HUES64 (cell line): ENCODE measurements around the gene NEB.
"Not testable (repeated sequence)": the region's sequence is repeated elsewhere in the genome, so short reads cannot be mapped to it uniquely, and the experiment has no call there.

Experiments
- H3K27ac ChIP-seq: 2 replicates; pipeline ENCODE4 v1.7.0; 2013; ENCODE audit warnings: low read depth, low read length, inconsistent platforms
- H3K27me3 ChIP-seq: 2 replicates; pipeline ENCODE4 v1.6.1; 2013; ENCODE audit warnings: mild to moderate bottlenecking, low read length; ENCODE audit not compliant: insufficient read depth
- H3K36me3 ChIP-seq: 2 replicates; pipeline ENCODE4 v1.6.1; 2013; ENCODE audit warnings: mild to moderate bottlenecking, low read length; ENCODE audit not compliant: insufficient read depth
- H3K4me1 ChIP-seq: 2 replicates; pipeline ENCODE4 v1.6.1; 2013; ENCODE audit warnings: mild to moderate bottlenecking, low read length, moderate library complexity; ENCODE audit not compliant: insufficient read depth
- H3K4me3 ChIP-seq: 2 replicates; pipeline ENCODE4 v1.5.1; 2013; ENCODE audit warnings: mild to moderate bottlenecking, low read length, moderate library complexity
- H3K9ac ChIP-seq: 2 replicates; pipeline ENCODE4 v1.6.1; 2013; ENCODE audit warnings: mild to moderate bottlenecking, low read depth, low read length
- H3K9me3 ChIP-seq: 2 replicates; pipeline ENCODE4 v1.6.1; 2013; ENCODE audit warnings: low read depth, low read length; ENCODE audit not compliant: insufficient read depth
- WGBS: fragments of 150-250, 120-280 bp; methylation state at CpG from one replicate; pipeline ENCODE4 v1.1.7; 2013; ENCODE audit warnings: missing lambda C conversion rate; 5-methylcytosine and 5-hydroxymethylcytosine counted together

The NEB gene

GRCh38 chr2:151758744-151759143, 24.5 kb upstream of the NEB start:
- Histone ChIP-seq H3K36me3 (no peaks in the 10 kb centered on the region), H3K4me3 (no peak overlapping the region), H3K9me3 (no peaks in the 10 kb centered on the region), H3K9ac (no peak overlapping the region), H3K27me3 (no peaks in the 10 kb centered on the region), H3K27ac (no peak overlapping the region), H3K4me1 (no peaks in the 10 kb centered on the region; the same call in none of the 2 replicates)
- 93% methylated on average over 3 of the region's 3 CpGs for WGBS

GRCh38 chr2:151757861-151758260, 23.6 kb upstream of the NEB start:
- no peak overlapping the region for H3K27ac ChIP-seq
- H3K4me1 ChIP-seq: no peaks in the 10 kb centered on the region; the same call in none of the 2 replicates
- 97% methylated on average over 1 of the region's 1 CpG for WGBS
- H3K9me3 ChIP-seq: no peaks in the 10 kb centered on the region
- H3K4me3 ChIP-seq: no peak overlapping the region
- H3K27me3 ChIP-seq: no peaks in the 10 kb centered on the region
- H3K9ac ChIP-seq: no peak overlapping the region
- H3K36me3 ChIP-seq: no peaks in the 10 kb centered on the region

GRCh38 chr2:151756820-151757219, 22.5 kb upstream of the NEB start:
- Histone ChIP-seq H3K27ac (no peak overlapping the region), H3K4me1 (no peaks in the 10 kb centered on the region; the same call in none of the 2 replicates), H3K36me3 (no peaks in the 10 kb centered on the region), H3K4me3 (no peak overlapping the region), H3K9me3 (no peaks in the 10 kb centered on the region), H3K27me3 (no peaks in the 10 kb centered on the region), H3K9ac (no peak overlapping the region)
- WGBS: 94% methylated on average over 2 of the region's 2 CpGs

- no CpG with 5 or more reads among the region's 1 CpG for WGBS
- H3K27me3 ChIP-seq: no peaks in the 10 kb centered on the region
- H3K27ac ChIP-seq: no peak overlapping the region
- H3K36me3 ChIP-seq: no peaks in the 10 kb centered on the region
- H3K9me3 ChIP-seq: no peaks in the 10 kb centered on the region
- H3K4me1 ChIP-seq: no peaks in the 10 kb centered on the region; the same call in 1 of the 2 replicates
- H3K9ac ChIP-seq: no peak overlapping the region
- no peak overlapping the region for H3K4me3 ChIP-seq
These were observed 20.1 kb upstream of the NEB start for GRCh38 chr2:151754253-151754897.

GRCh38 chr2:151753540-151753939, 19.3 kb upstream of the NEB start:
- Histone ChIP-seq H3K4me1 (no peaks in the 10 kb centered on the region; the same call in 1 of the 2 replicates), H3K27ac (no peak overlapping the region), H3K27me3 (no peaks in the 10 kb centered on the region), H3K36me3 (no peaks in the 10 kb centered on the region), H3K9ac (no peak overlapping the region), H3K9me3 (no peaks in the 10 kb centered on the region), H3K4me3 (no peak overlapping the region)

GRCh38 chr2:151745261-151745660, 11.0 kb upstream of the NEB start:
- H3K27ac ChIP-seq, H3K4me3 ChIP-seq, H3K27me3 ChIP-seq, H3K4me1 ChIP-seq, H3K9ac ChIP-seq, H3K9me3 ChIP-seq, H3K36me3 ChIP-seq: not testable (repeated sequence)
- 100% methylated on average over 2 of the region's 3 CpGs for WGBS

- Histone ChIP-seq H3K27ac (peak overlapping the region; percentile 42; the same call in 1 of the 2 replicates), H3K4me1 (peaks cover 47% of the 10 kb centered on the region)
These were observed 3.9 kb downstream of the NEB start for GRCh38 chr2:151730262-151730975.

GRCh38 chr2:151729837-151730236, 4.4 kb downstream of the NEB start:
- H3K9me3 ChIP-seq: no peaks in the 10 kb centered on the region
- no peak overlapping the region for H3K9ac ChIP-seq
- H3K36me3 ChIP-seq: no peaks in the 10 kb centered on the region
- no peak overlapping the region for H3K4me3 ChIP-seq
- WGBS: no CpG with 5 or more reads among the region's 1 CpG
- peaks cover 47% of the 10 kb centered on the region for H3K4me1 ChIP-seq
- H3K27me3 ChIP-seq: no peaks in the 10 kb centered on the region
- H3K27ac ChIP-seq: no peak overlapping the region; the same call in 1 of the 2 replicates

More at GRCh38 chr2:151730262-151730975, 3.9 kb downstream of the NEB start:
- Histone ChIP-seq H3K9ac (no peak overlapping the region), H3K36me3 (no peaks in the 10 kb centered on the region), H3K9me3 (no peaks in the 10 kb centered on the region), H3K4me3 (no peak overlapping the region), H3K27me3 (no peaks in the 10 kb centered on the region)
- WGBS: 23% methylated on average over 5 of the region's 5 CpGs

- Histone ChIP-seq H3K4me3 (no peak overlapping the region), H3K27ac (peak overlapping the region; percentile 38; the same call in 1 of the 2 replicates), H3K4me1 (peaks cover 47% of the 10 kb centered on the region), H3K27me3 (no peaks in the 10 kb centered on the region), H3K36me3 (no peaks in the 10 kb centered on the region), H3K9ac (no peak overlapping the region), H3K9me3 (no peaks in the 10 kb centered on the region)
- 92% methylated on average over 3 of the region's 3 CpGs for WGBS
These were observed 4.9 kb downstream of the NEB start for GRCh38 chr2:151729415-151729811.

- Histone ChIP-seq H3K4me1 (peaks cover 46% of the 10 kb centered on the region), H3K36me3 (no peaks in the 10 kb centered on the region), H3K9ac (no peak overlapping the region), H3K27me3 (no peaks in the 10 kb centered on the region), H3K9me3 (no peaks in the 10 kb centered on the region), H3K27ac (no peak overlapping the region; the same call in 1 of the 2 replicates), H3K4me3 (no peak overlapping the region)
- 55% methylated on average over 3 of the region's 3 CpGs for WGBS
These were observed 5.4 kb downstream of the NEB start for GRCh38 chr2:151728804-151729414.
